Stimulated activated CD4-positive, alpha-beta T cell treated with anti-CD3 and anti-CD28 coated beads, Interleukin-2, amount 100 ng/mL, for 4 hours (primary cell): ENCODE data around the gene TCERG1L.

Experiments
- DNase-seq: peaks from one replicate; pipeline ENCODE4 v3.0.0-alpha.2; 2020; ENCODE audit warnings: low read depth

TCERG1L gene

GRCh38 chr10:131068311-131068710 lies 243.2 kb downstream of the TCERG1L start:
- DNase-seq = no peak

- DNase-seq = no peak
Measured at GRCh38 chr10:131067690-131068089, 243.8 kb downstream of the TCERG1L start.

GRCh38 chr10:131065673-131066305 lies 245.7 kb downstream of the TCERG1L start:
- DNase-seq = no peak

- no peak for DNase-seq
Measured at GRCh38 chr10:131063311-131063710, 248.2 kb downstream of the TCERG1L start.

- no peak for DNase-seq
Measured at GRCh38 chr10:131062621-131063260, 248.8 kb downstream of the TCERG1L start.

- DNase-seq = no peak
Measured at GRCh38 chr10:131061216-131061615, 250.3 kb downstream of the TCERG1L start.

GRCh38 chr10:131059881-131060280 lies 251.6 kb downstream of the TCERG1L start:
- DNase-seq = no peak

- DNase-seq = no peak
Measured at GRCh38 chr10:131058799-131059198, 252.7 kb downstream of the TCERG1L start.

- no peak for DNase-seq
Measured at GRCh38 chr10:131056781-131057180, 254.7 kb downstream of the TCERG1L start.

- no peak for DNase-seq
Measured at GRCh38 chr10:131056091-131056579, 255.4 kb downstream of the TCERG1L start.

- no peak for DNase-seq
Measured at GRCh38 chr10:131055437-131055836, 256.1 kb downstream of the TCERG1L start.

GRCh38 chr10:131053192-131053591 lies 258.3 kb downstream of the TCERG1L start:
- no peak for DNase-seq

GRCh38 chr10:131050162-131050766 lies 261.3 kb downstream of the TCERG1L start:
- DNase-seq = no peak

GRCh38 chr10:131049016-131049415 lies 262.5 kb downstream of the TCERG1L start:
- no peak for DNase-seq

- no peak for DNase-seq
Measured at GRCh38 chr10:131048606-131049005, 262.9 kb downstream of the TCERG1L start.

- no peak for DNase-seq
Measured at GRCh38 chr10:131047501-131047900, 264.0 kb downstream of the TCERG1L start.

GRCh38 chr10:131046194-131046593 lies 265.3 kb downstream of the TCERG1L start:
- no peak for DNase-seq

- DNase-seq = no peak
Measured at GRCh38 chr10:131044379-131045111, 267.0 kb downstream of the TCERG1L start.

GRCh38 chr10:131043039-131043691 lies 268.4 kb downstream of the TCERG1L start:
- DNase-seq = no peak
